K562 (cell line): ENCODE data around the gene KMT2C. TPM values are rescaled to one million over a fixed set of nuclear protein-coding genes. Genes with fewer than 3 reads are reported as not detected.

Experiments used
- ATAC-seq: fragments of 200-7000 bp; cut with Tn5 transposase; 3 replicates; pipeline ENCODE4 v1.9.1; 2020; ENCODE audit warnings: moderate library complexity
- BruUV-seq: library from RNA; stranded (reverse); fragments of 400-500 nt; replicated peaks from 2 replicates; lab custom pipeline; 2021; lab: Mats Ljungman, UMichigan
- CTCF ChIA-PET: fragments of 300-600 bp; formaldehyde crosslinking; extraction: SDS; loops from one replicate; lab custom pipeline; 2021; ENCODE audit warnings: low intra/inter-chr PET ratio; lab: Yijun Ruan, JAX
- POLR2A ChIA-PET: fragments of 300-600, 350-650 bp; sonication (Branson Sonifier 250); formaldehyde crosslinking; extraction: SDS; loops from one replicate; lab custom pipeline; 2021; ENCODE audit warnings: antibody characterized with exemption, inconsistent platforms; lab: Yijun Ruan, JAX
- DNase-seq, 4 experiments: peaks; one replicate each; pipeline versions ENCODE4 v3.0.0 to v3.0.0-alpha.2; 2011 to 2018; ENCODE audit warnings: low spot score in 3 of 4, mixed read lengths in 3 of 4; ENCODE audit errors: extremely low read depth in 1 of 4
- FAIRE-seq: peaks from 2 replicates; lab custom pipeline; 2011; peaks lifted over from hg19 to GRCh38; lab: Jason Lieb, UNC
- H2AFZ ChIP-seq: 2 replicates; pipeline ENCODE4 v1.6.0; 2011; ENCODE audit warnings: low read depth, low read length, control low read depth, inconsistent platforms
- H3K27ac ChIP-seq: fragments of 200-600 bp; 3 replicates; pipeline ENCODE4 v1.8.0; 2011; ENCODE audit warnings: low read depth, mild to moderate bottlenecking, control low read depth, inconsistent platforms, low read length, moderate library complexity, mixed read lengths; ENCODE audit errors: extremely low read depth
- H3K27me3 ChIP-seq, 2 experiments: fragments of 300-600 bp in 1 of 2; 2 replicates in 1 of 2; 3 replicates in 1 of 2; pipeline versions ENCODE4 v1.6.0 to v1.8.0; 2011; ENCODE audit warnings: inconsistent platforms in 2 of 2, low read length in 2 of 2, mild to moderate bottlenecking in 1 of 2, mixed read lengths in 1 of 2, moderate library complexity in 1 of 2; ENCODE audit not compliant: control insufficient read depth in 2 of 2, insufficient read depth in 2 of 2
- H3K36me3 ChIP-seq: fragments of 300-600 bp; 3 replicates; pipeline ENCODE4 v1.8.0; 2011; ENCODE audit warnings: mild to moderate bottlenecking, low read length, inconsistent platforms; ENCODE audit not compliant: control insufficient read depth, insufficient read depth
- H3K4me1 ChIP-seq, 2 experiments: fragments of 200-600 bp in 1 of 2; replicated peaks in 1 of 2; 2 replicates in 1 of 2; 3 replicates in 1 of 2; pipeline versions ENCODE4 v1.5.1 to v1.8.0; 2011; ENCODE audit warnings: inconsistent platforms in 2 of 2, low read length in 2 of 2, mild to moderate bottlenecking in 1 of 2, mixed read lengths in 1 of 2, moderate library complexity in 1 of 2; ENCODE audit not compliant: control insufficient read depth in 2 of 2, insufficient read depth in 2 of 2
- H3K4me2 ChIP-seq: 2 replicates; pipeline ENCODE4 v1.6.1; 2011; ENCODE audit warnings: low read length, control low read depth, inconsistent platforms, mixed read lengths; ENCODE audit not compliant: insufficient read depth
- H3K4me3 ChIP-seq: fragments of 200-600 bp; sonication (generic), shearing (Covaris generic); 2 replicates; pipeline ENCODE4 v1.5.1; 2016; ENCODE audit warnings: control low read depth, inconsistent platforms
- H3K79me2 ChIP-seq: fragments of 200-600 bp; 3 replicates; pipeline ENCODE4 v1.8.0; 2011; ENCODE audit warnings: low read length, inconsistent platforms; ENCODE audit not compliant: control insufficient read depth, insufficient read depth
- H3K9ac ChIP-seq, 2 experiments: 2 replicates each; pipeline versions ENCODE4 v1.6.0 to v1.6.1; 2011; ENCODE audit warnings: low read depth in 2 of 2, low read length in 2 of 2, control low read depth in 1 of 2, inconsistent platforms in 1 of 2, mild to moderate bottlenecking in 1 of 2, mixed read lengths in 1 of 2; ENCODE audit not compliant: insufficient read depth in 1 of 2
- H3K9me1 ChIP-seq: one replicate; pipeline ENCODE4 v1.6.0; 2011; ENCODE audit warnings: inconsistent platforms, mild to moderate bottlenecking, low read length, moderate library complexity; ENCODE audit not compliant: control insufficient read depth, insufficient read depth
- H3K9me3 ChIP-seq: replicated peaks from 2 replicates; pipeline ENCODE4 v1.5.1; 2011; ENCODE audit warnings: low read depth, low read length, inconsistent platforms; ENCODE audit not compliant: control insufficient read depth, insufficient read depth
- H4K20me1 ChIP-seq: replicated peaks from 2 replicates; pipeline ENCODE4 v1.6.1; 2011; ENCODE audit warnings: low read length, inconsistent platforms, mixed read lengths; ENCODE audit not compliant: control insufficient read depth, insufficient read depth
- BCOR ChIP-seq: fragments of 450-650 bp; IDR thresholded peaks from 2 replicates; pipeline ENCODE4 v1.6.1; 2016
- CBFB ChIP-seq: sonication (generic); formaldehyde crosslinking; IDR thresholded peaks from 2 replicates; pipeline ENCODE4 v1.4.0; 2020; ENCODE audit warnings: mild to moderate bottlenecking, missing genetic modification reagents
- CREB1 ChIP-seq, 2 experiments: sonication (generic) in 1 of 2; formaldehyde crosslinking in 1 of 2; IDR thresholded peaks; 2 replicates each; pipeline versions ENCODE4 v1.6.1 to v1.8.0; 2012 to 2022; ENCODE audit warnings: inconsistent platforms in 1 of 2, mild to moderate bottlenecking in 1 of 2, missing genetic modification reagents in 1 of 2, moderate library complexity in 1 of 2
- FUS ChIP-seq: fragments of 200-400 bp; formaldehyde crosslinking; optimal IDR thresholded peaks from 2 replicates; pipeline ENCODE3; 2017; ENCODE audit warnings: low read depth, low read length
- RBBP5 ChIP-seq: fragments of 200-600 bp; sonication (generic); IDR thresholded peaks from 2 replicates; pipeline ENCODE4 v1.6.1; 2012; ENCODE audit warnings: borderline replicate concordance, mild to moderate bottlenecking, low read length, control low read depth, inconsistent platforms; ENCODE audit not compliant: insufficient read depth, poor library complexity, severe bottlenecking
- RBM25 ChIP-seq: fragments of 200-400 bp; formaldehyde crosslinking; IDR thresholded peaks from 2 replicates; pipeline ENCODE4 v1.6.1; 2018; ENCODE audit warnings: low read length, low read depth, moderate library complexity; ENCODE audit not compliant: severe bottlenecking
- SAFB2 ChIP-seq: fragments of 200-400 bp; formaldehyde crosslinking; IDR thresholded peaks from 2 replicates; pipeline ENCODE4 v1.6.1; 2018; ENCODE audit warnings: borderline replicate concordance, low read length, low read depth, moderate library complexity; ENCODE audit not compliant: severe bottlenecking
- SRSF9 ChIP-seq: fragments of 200-400 bp; formaldehyde crosslinking; IDR thresholded peaks from 2 replicates; pipeline ENCODE4 v1.6.1; 2017; ENCODE audit warnings: low read depth, low read length, borderline replicate concordance
- SUPT5H ChIP-seq: fragments of 450-650 bp; IDR thresholded peaks from 2 replicates; pipeline ENCODE4 v1.6.1; 2016
- TBL1XR1 ChIP-seq, 2 experiments: IDR thresholded peaks; 2 replicates each; pipeline ENCODE4 v1.6.1; 2012; ENCODE audit warnings: improper control_type of control experiment in 2 of 2, low read length in 2 of 2, mild to moderate bottlenecking in 1 of 2
- ZBTB11 ChIP-seq, 3 experiments: fragments of 200-800 bp in 1 of 3; fragments of 250-450 bp in 1 of 3; fragments of 450-650 bp in 1 of 3; sonication (Bioruptor Pico) in 1 of 3; sonication (Bioruptor generic) in 1 of 3; formaldehyde crosslinking in 1 of 3; IDR thresholded peaks; 2 replicates each; pipeline versions ENCODE4 v1.6.1 to v1.8.0; 2016 to 2022; ENCODE audit warnings: mild to moderate bottlenecking in 2 of 3, missing genetic modification characterization in 2 of 3, missing compliant biosample characterization in 1 of 3, moderate library complexity in 1 of 3
- ZNF121 ChIP-seq: sonication (generic); formaldehyde crosslinking; conservative IDR thresholded peaks from 2 replicates; pipeline ENCODE4 v1.8.0; 2022; ENCODE audit warnings: missing genetic modification reagents
- ZNF316 ChIP-seq: fragments of 450-650 bp; IDR thresholded peaks from 2 replicates; pipeline ENCODE4 v1.6.1; 2016
- ZNF695 ChIP-seq: fragments of 450-650 bp; formaldehyde crosslinking; IDR thresholded peaks from 2 replicates; pipeline ENCODE4 v1.4.0; 2020; ENCODE audit warnings: mild to moderate bottlenecking, moderate library complexity
- WGBS: fragments of 100-300 bp; shearing (Covaris generic); methylation state at CpG from one replicate; pipeline ENCODE4 v1.1.6; 2016; ENCODE audit warnings: low coverage, mixed read lengths; ENCODE audit not compliant: insufficient coverage; ENCODE audit errors: missing lambda C conversion rate; 5-methylcytosine and 5-hydroxymethylcytosine counted together
- in situ Hi-C: fragments of 300-500 bp; cut with MboI; formaldehyde crosslinking; loops from 4 replicates; pipeline ENCODE4 v1.15.0; 2018; ENCODE audit warnings: inconsistent platforms, mixed read lengths
- intact Hi-C: fragments of 100-400 bp; cut with micrococcal nuclease; formaldehyde crosslinking; loops from 2 replicates; pipeline ENCODE4 v1.14.2; 2022
- polyA plus RNA-seq, 8 experiments: library from polyadenylated mRNA; depleted of rRNA in 4 of 8; stranded (reverse) in 5 of 8; unstranded in 3 of 8; fragments of >200 nt; fragmentation: Nextera tagmentation in 2 of 8; fragmentation: Illumina TruSeq in 1 of 8; extraction: Ambion mirVana in 2 of 8; extraction: Trizol in 1 of 8; gene quantifications; 2 replicates each; pipeline versions ENCODE4 v1.2.1 to v1.2.3, GENCODE V29; 2011 to 2014; ENCODE audit warnings: inconsistent platforms in 1 of 8, missing spikeins in 1 of 8
- total RNA-seq, 7 experiments: library from RNA; depleted of rRNA in 6 of 7; stranded (reverse); fragments of >200 nt in 6 of 7; fragmentation: Illumina TruSeq in 2 of 7; extraction: Trizol in 2 of 7; gene quantifications; 2 replicates each; pipeline versions ENCODE4 v1.2.1 to v1.2.3, GENCODE V29; 2011 to 2021; ENCODE audit warnings: low replicate concordance in 1 of 7
- TF ChIP-seq, protein P1 (sequence below): sonication (generic); formaldehyde crosslinking; IDR thresholded peaks from 2 replicates; pipeline ENCODE4 v1.8.1; 2023; ENCODE audit warnings: mild to moderate bottlenecking, missing genetic modification reagents
- TF ChIP-seq, protein P2 (sequence below): fragments of 250-450 bp; sonication (Bioruptor Pico); IDR thresholded peaks from 2 replicates; pipeline ENCODE4 v1.5.0; 2021

The KMT2C gene
- total and polyA plus RNA-seq, 9 of the 15 experiments (the other 6 are each of a cell fraction or from before 2014, with no cell fraction given): 4.9 to 67.8 (median 27.1) TPM

DNA sequence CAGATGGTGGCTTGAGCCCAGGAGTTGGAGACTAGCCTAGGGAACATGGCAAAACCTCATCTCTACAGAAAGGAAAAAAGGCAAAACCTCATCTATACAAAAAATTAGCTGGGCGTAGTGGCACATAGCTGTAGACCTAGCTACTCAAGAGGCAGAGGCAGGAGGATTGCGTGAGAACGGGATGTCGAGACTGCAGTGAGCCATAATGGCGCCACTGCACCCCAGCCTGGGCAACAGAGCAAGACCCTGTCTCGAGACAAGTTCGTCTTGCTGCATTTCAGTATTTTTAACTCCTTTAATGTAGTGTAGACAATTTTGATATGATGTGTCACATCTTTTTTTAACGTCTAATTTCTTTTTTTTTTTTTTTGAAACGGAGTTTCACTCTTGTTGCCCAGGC lies 31.4 kb upstream of the KMT2C start:
- no peaks in the 10 kb centered on the region for H3K9me1 ChIP-seq
- H3K36me3 ChIP-seq: no peaks in the 10 kb centered on the region
- ChIA-PET POLR2A (interaction anchor here (0.9 to 1.1 kb wide), 2 partner anchors 16 to 28 kb away, joined by 3 read pairs; no protein-coding TSS in a partner anchor), CTCF (no interaction called here)
- ATAC-seq: no peak
- H3K4me2 ChIP-seq: no peak overlapping the region
- H3K9me3 ChIP-seq: peaks cover 10% of the 10 kb centered on the region
- H3K4me3 ChIP-seq: no peak overlapping the region
- BruUV-seq: no TSS peak
- in situ Hi-C loops: no loop called here
- 89% methylated on average over 9 of the region's 9 CpGs for WGBS
- peaks cover 18% of the 10 kb centered on the region for H3K79me2 ChIP-seq
- no peaks in the 10 kb centered on the region for H4K20me1 ChIP-seq
- H3K4me1 ChIP-seq: peaks cover 3 to 8% of the 10 kb centered on the region in 2 experiments; a peak in 3 of 5 replicates
- H3K27me3 ChIP-seq: no peaks in the 10 kb centered on the region
- intact Hi-C loops: loop anchor here (10.0 kb wide), 1 partner anchor 122 kb away; no protein-coding TSS in a partner anchor
- no peak for DNase-seq
- no peak for FAIRE-seq
- no peak overlapping the region for H3K27ac ChIP-seq
- no peak overlapping the region for H3K9ac ChIP-seq
- no peak overlapping the region for H2AFZ ChIP-seq
- TF ChIP-seq SAFB2 (no peak), FUS (no peak), CBFB (no peak), CREB1 (IDR thresholded peaks at IDR 0.05) (no peak), CREB1 (CRISPR knock-in tag; IDR thresholded peaks at IDR 0.05) (no peak), ZBTB11 (CRISPR knock-in tag; IDR thresholded peaks at IDR 0.05) (no peak), TBL1XR1 (IDR thresholded peaks at IDR 0.05; ENCODE audit: low read length in 2 of 2) (no peak), RBM25 (peak; percentile 36), SRSF9 (no peak), BCOR (0 out of 2 replicates have a peak, but pooled peaks have one; percentile 10), RBBP5 (no peak), ZNF316 (no peak), ZNF695 (CRISPR knock-in tag) (no peak), ZNF121 (CRISPR knock-in tag) (peak; percentile 94), SUPT5H (no peak)
- TF ChIP-seq, protein P1, sequence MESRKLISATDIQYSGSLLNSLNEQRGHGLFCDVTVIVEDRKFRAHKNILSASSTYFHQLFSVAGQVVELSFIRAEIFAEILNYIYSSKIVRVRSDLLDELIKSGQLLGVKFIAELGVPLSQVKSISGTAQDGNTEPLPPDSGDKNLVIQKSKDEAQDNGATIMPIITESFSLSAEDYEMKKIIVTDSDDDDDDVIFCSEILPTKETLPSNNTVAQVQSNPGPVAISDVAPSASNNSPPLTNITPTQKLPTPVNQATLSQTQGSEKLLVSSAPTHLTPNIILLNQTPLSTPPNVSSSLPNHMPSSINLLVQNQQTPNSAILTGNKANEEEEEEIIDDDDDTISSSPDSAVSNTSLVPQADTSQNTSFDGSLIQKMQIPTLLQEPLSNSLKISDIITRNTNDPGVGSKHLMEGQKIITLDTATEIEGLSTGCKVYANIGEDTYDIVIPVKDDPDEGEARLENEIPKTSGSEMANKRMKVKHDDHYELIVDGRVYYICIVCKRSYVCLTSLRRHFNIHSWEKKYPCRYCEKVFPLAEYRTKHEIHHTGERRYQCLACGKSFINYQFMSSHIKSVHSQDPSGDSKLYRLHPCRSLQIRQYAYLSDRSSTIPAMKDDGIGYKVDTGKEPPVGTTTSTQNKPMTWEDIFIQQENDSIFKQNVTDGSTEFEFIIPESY (CRISPR knock-in tag): peak; percentile 78; the same call in 1 of the 2 replicates
- TF ChIP-seq, protein P2, sequence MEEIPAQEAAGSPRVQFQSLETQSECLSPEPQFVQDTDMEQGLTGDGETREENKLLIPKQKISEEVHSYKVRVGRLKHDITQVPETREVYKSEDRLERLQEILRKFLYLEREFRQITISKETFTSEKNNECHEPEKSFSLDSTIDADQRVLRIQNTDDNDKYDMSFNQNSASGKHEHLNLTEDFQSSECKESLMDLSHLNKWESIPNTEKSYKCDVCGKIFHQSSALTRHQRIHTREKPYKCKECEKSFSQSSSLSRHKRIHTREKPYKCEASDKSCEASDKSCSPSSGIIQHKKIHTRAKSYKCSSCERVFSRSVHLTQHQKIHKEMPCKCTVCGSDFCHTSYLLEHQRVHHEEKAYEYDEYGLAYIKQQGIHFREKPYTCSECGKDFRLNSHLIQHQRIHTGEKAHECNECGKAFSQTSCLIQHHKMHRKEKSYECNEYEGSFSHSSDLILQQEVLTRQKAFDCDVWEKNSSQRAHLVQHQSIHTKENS: no peak
